ENCODE data around the gene NID2.

GRCh38 chr14:51998348-51998747 lies 70.5 kb downstream of the NID2 start:
- TF ChIP-seq REST (IDR thresholded peaks at IDR 0.05; ENCODE audit: insufficient read depth in 1 of 2, low read depth in 2 of 2, low read length in 2 of 2): no peak
- no peak for TF ChIP-seq TAF1 (IDR thresholded peaks at IDR 0.05; ENCODE audit: borderline replicate concordance, insufficient read depth, low read length)

All from PFSK-1 (cell line).